GM12878 (cell line): ENCODE measurements around the gene ZNG1A. TPM values are rescaled to one million over a fixed set of nuclear protein-coding genes. Genes with fewer than 3 reads are reported as not detected.

Experiments
- BCL3 ChIP-seq: IDR thresholded peaks from 2 replicates; pipeline ENCODE4 v1.6.1; 2011; ENCODE audit warnings: borderline replicate concordance, low read depth, mild to moderate bottlenecking, moderate library complexity, low read length; ENCODE audit not compliant: insufficient read depth, poor library complexity, severe bottlenecking
- BCLAF1 ChIP-seq: fragments of 450-650 bp; IDR thresholded peaks from 2 replicates; pipeline ENCODE4 v1.6.1; 2017; ENCODE audit warnings: antibody characterized with exemption, mild to moderate bottlenecking, moderate library complexity
- BHLHE40 ChIP-seq, 2 experiments: fragments of 450-650 bp in 1 of 2; IDR thresholded peaks; 2 replicates each; pipeline ENCODE4 v1.6.1; 2011 to 2017; ENCODE audit warnings: low read depth in 2 of 2, borderline replicate concordance in 1 of 2, improper control_type of control experiment in 1 of 2, low read length in 1 of 2, mild to moderate bottlenecking in 1 of 2
- CHD1 ChIP-seq: IDR thresholded peaks from 2 replicates; pipeline ENCODE4 v1.6.1; 2012; ENCODE audit warnings: low read depth, low read length, improper control_type of control experiment
- CHD4 ChIP-seq: fragments of 200-600 bp; sonication (generic); IDR thresholded peaks from 2 replicates; pipeline ENCODE4 v1.6.1; 2016; ENCODE audit warnings: mild to moderate bottlenecking
- DPF2 ChIP-seq: fragments of 450-650 bp; IDR thresholded peaks from 2 replicates; pipeline ENCODE4 v1.6.1; 2017; ENCODE audit warnings: mild to moderate bottlenecking
- ETV6 ChIP-seq, 2 experiments: fragments of 450-650 bp in 1 of 2; IDR thresholded peaks in 1 of 2; conservative IDR thresholded peaks in 1 of 2; 2 replicates each; pipeline ENCODE4 v1.6.1; 2014; ENCODE audit warnings: antibody characterized with exemption in 1 of 2, borderline replicate concordance in 1 of 2, low read depth in 1 of 2, mild to moderate bottlenecking in 1 of 2, moderate library complexity in 1 of 2
- GATAD2B ChIP-seq: fragments of 450-650 bp; conservative IDR thresholded peaks from 2 replicates; pipeline ENCODE4 v1.6.1; 2017; ENCODE audit warnings: low read depth, mild to moderate bottlenecking, moderate library complexity
- HDAC2 ChIP-seq: fragments of 200-600 bp; sonication (generic); IDR thresholded peaks from 2 replicates; pipeline ENCODE4 v1.6.1; 2017
- IKZF1 ChIP-seq: fragments of 450-650 bp; conservative IDR thresholded peaks from 2 replicates; pipeline ENCODE4 v1.6.1; 2017; ENCODE audit warnings: antibody characterized with exemption, mild to moderate bottlenecking
- IRF4 ChIP-seq: IDR thresholded peaks from 2 replicates; pipeline ENCODE4 v1.6.1; 2011; ENCODE audit warnings: low read depth, low read length
- KLF5 ChIP-seq: fragments of 450-650 bp; IDR thresholded peaks from 2 replicates; pipeline ENCODE4 v1.6.1; 2014; ENCODE audit warnings: mild to moderate bottlenecking; ENCODE audit not compliant: partially characterized antibody
- LARP7 ChIP-seq: fragments of 450-650 bp; IDR thresholded peaks from 2 replicates; pipeline ENCODE4 v1.6.1; 2017; ENCODE audit warnings: mild to moderate bottlenecking
- MLLT1 ChIP-seq: fragments of 450-650 bp; IDR thresholded peaks from 2 replicates; pipeline ENCODE4 v1.6.1; 2016; ENCODE audit warnings: mild to moderate bottlenecking
- NFXL1 ChIP-seq: fragments of 450-650 bp; IDR thresholded peaks from 2 replicates; pipeline ENCODE4 v1.6.1; 2017; ENCODE audit warnings: antibody characterized with exemption, mild to moderate bottlenecking, borderline replicate concordance
- NFYB ChIP-seq: IDR thresholded peaks from 2 replicates; pipeline ENCODE4 v1.6.1; 2011; ENCODE audit warnings: low read depth, mild to moderate bottlenecking, low read length, improper control_type of control experiment, moderate library complexity; ENCODE audit not compliant: insufficient read depth
- NR2F1 ChIP-seq: fragments of 450-650 bp; conservative IDR thresholded peaks from 2 replicates; pipeline ENCODE4 v1.6.1; 2017; ENCODE audit warnings: mild to moderate bottlenecking
- PAX5 ChIP-seq: IDR thresholded peaks from 2 replicates; pipeline ENCODE4 v1.6.1; 2011; ENCODE audit warnings: low read depth, low read length, borderline replicate concordance
- POLR2A ChIP-seq: IDR thresholded peaks from 2 replicates; pipeline ENCODE4 v1.6.1; 2011; ENCODE audit warnings: low read depth, mild to moderate bottlenecking, low read length
- POLR2AphosphoS2 ChIP-seq: IDR thresholded peaks from 2 replicates; pipeline ENCODE4 v1.6.1; 2011; ENCODE audit warnings: low read depth, mild to moderate bottlenecking, low read length, improper control_type of control experiment, moderate library complexity
- RAD21 ChIP-seq: IDR thresholded peaks from 2 replicates; pipeline ENCODE4 v1.6.1; 2011; ENCODE audit warnings: mild to moderate bottlenecking, low read depth, low read length, moderate library complexity; ENCODE audit not compliant: insufficient read depth
- RFX5 ChIP-seq: IDR thresholded peaks from 2 replicates; pipeline ENCODE4 v1.6.1; 2011; ENCODE audit warnings: low read depth, low read length, improper control_type of control experiment
- SMARCA5 ChIP-seq: fragments of 450-650 bp; IDR thresholded peaks from 2 replicates; pipeline ENCODE4 v1.6.1; 2017; ENCODE audit warnings: mild to moderate bottlenecking
- SP1 ChIP-seq: IDR thresholded peaks from one replicate; pipeline ENCODE4 v1.6.1; 2011; ENCODE audit warnings: low read depth, low read length
- SUPT20H ChIP-seq: IDR thresholded peaks from 2 replicates; pipeline ENCODE4 v1.6.1; 2011; ENCODE audit warnings: low read depth, mild to moderate bottlenecking, low read length, moderate library complexity, borderline replicate concordance; ENCODE audit not compliant: control insufficient read depth
- WRNIP1 ChIP-seq: IDR thresholded peaks from 2 replicates; pipeline ENCODE4 v1.6.1; 2011; ENCODE audit warnings: low read depth, low read length, improper control_type of control experiment, borderline replicate concordance
- ZBED1 ChIP-seq: IDR thresholded peaks from 2 replicates; pipeline ENCODE4 v1.6.1; 2016; ENCODE audit warnings: borderline replicate concordance
- polyA plus RNA-seq, 11 experiments: library from polyadenylated mRNA; depleted of rRNA in 4 of 11; unstranded in 6 of 11; stranded (reverse) in 5 of 11; fragments of >200 nt; fragmentation: Nextera tagmentation in 4 of 11; fragmentation: Illumina TruSeq in 1 of 11; extraction: Ambion mirVana in 4 of 11; extraction: Trizol in 1 of 11; gene quantifications; 1 replicate in 1 of 11; 2 replicates in 10 of 11; pipeline versions ENCODE4 v1.2.1 to v1.2.3, GENCODE V29; 2011 to 2016; ENCODE audit warnings: inconsistent platforms in 2 of 11, missing spikeins in 2 of 11, low read depth in 1 of 11
- total RNA-seq, 4 experiments: library from RNA; depleted of rRNA in 3 of 4; stranded (reverse); fragments of >200 nt in 3 of 4; fragmentation: Illumina TruSeq in 1 of 4; extraction: Trizol in 1 of 4; gene quantifications; 2 replicates each; pipeline versions ENCODE4 v1.2.1 to v1.2.3, GENCODE V29; 2013 to 2021

The ZNG1A gene
- total and polyA plus RNA-seq, 10 of the 15 experiments (the other 5 are each of a cell fraction or from before 2014, with no cell fraction given) = 48.0 to 179 (median 96.7) TPM

DNA sequence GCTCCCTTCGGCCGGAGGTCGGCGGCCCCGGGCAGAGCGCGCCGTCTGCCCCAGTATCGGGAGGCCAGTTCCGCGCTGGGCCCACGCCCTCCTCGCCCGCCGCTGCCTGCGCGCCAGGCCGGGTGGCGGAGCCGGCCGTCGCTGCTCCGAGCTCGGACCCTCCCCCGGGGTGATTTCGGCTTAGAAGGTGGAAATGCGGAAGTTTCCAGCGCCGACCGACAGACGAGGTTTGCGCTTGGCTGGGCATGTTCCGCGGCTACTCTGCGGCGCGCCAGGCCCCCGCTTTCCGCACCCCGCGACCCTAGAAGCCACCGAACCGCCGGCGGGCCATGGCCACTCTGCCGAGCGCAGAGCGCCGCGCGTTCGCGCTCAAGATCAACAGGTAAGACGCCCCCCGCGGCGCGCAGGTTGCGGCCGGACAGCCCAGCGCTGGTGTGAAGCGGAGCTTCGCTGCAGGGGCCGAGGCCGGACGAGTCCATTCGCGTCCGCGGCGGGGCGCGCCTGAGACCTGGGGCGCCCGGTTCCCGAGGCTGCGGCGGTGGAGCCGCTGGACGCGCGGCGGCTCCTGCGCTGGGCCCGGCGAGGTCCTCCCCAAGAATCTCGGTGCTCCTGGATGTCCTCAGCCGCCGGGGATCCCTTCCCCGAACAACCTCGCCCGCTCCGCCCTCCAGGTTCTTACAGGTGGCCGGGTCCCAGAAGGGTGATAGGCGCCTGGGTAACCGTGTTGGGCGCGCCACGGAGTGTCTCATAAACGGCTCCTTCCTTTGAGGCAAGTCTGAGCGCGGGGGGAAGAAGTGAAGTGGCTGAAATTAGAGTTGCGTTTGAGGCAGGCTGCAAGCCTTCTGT, 36.0 kb upstream of the ZNG1A start, which contains the start of gene DOCK8 (continued):
- TF ChIP-seq CHD4 = no peak
- TF ChIP-seq NR2F1 = peak; percentile 57; the same call in 1 of the 2 replicates
- TF ChIP-seq RAD21 = peak; percentile 42
- peak; percentile 65 for TF ChIP-seq IKZF1
- TF ChIP-seq BHLHE40 (IDR thresholded peaks at IDR 0.05; ENCODE audit: borderline replicate concordance in 1 of 2, low read depth in 2 of 2, low read length in 1 of 2) = peak in 1 of 2 experiments; percentile 42; a peak in 2 of 4 replicates
- TF ChIP-seq PAX5 = peak; percentile 88
- no peak for TF ChIP-seq WRNIP1
- TF ChIP-seq BCL3 = no peak
- peak; percentile 80 for TF ChIP-seq POLR2A
- peak; percentile 54 for TF ChIP-seq LARP7
- TF ChIP-seq CHD1 = no peak
- no peak for TF ChIP-seq KLF5
- no peak for TF ChIP-seq POLR2AphosphoS2
- no peak for TF ChIP-seq HDAC2
- TF ChIP-seq DPF2 = peak; percentile 80
- TF ChIP-seq SMARCA5 = peak; percentile 43; the same call in 1 of the 2 replicates
- peak; percentile 52; the same call in 1 of the 2 replicates for TF ChIP-seq NFXL1
- no peak for TF ChIP-seq NFYB
- no peak for TF ChIP-seq IRF4
- no peak for TF ChIP-seq ZBED1
- TF ChIP-seq ETV6 (conservative IDR thresholded peaks at IDR 0.05 in 1 of 2, IDR thresholded peaks at IDR 0.05 in 1 of 2; ENCODE audit: borderline replicate concordance in 1 of 2, low read depth in 1 of 2) = no peak; a peak in 1 of 4 replicates
- TF ChIP-seq GATAD2B = peak; percentile 86
- TF ChIP-seq SUPT20H = no peak
- TF ChIP-seq RFX5 = no peak
- no peak for TF ChIP-seq BCLAF1
- no peak for TF ChIP-seq MLLT1
- TF ChIP-seq SP1 = no peak
